ENCODE measurements around the gene BAIAP2L1. TPM values are rescaled to one million over a fixed set of nuclear protein-coding genes. Genes with fewer than 3 reads are reported as not detected.

The BAIAP2L1 gene
- total and polyA plus RNA-seq, 9 of the 15 experiments (the other 6 are each of a cell fraction or from before 2014, with no cell fraction given) = 4.2 to 29.8 (median 15.5) TPM

DNA sequence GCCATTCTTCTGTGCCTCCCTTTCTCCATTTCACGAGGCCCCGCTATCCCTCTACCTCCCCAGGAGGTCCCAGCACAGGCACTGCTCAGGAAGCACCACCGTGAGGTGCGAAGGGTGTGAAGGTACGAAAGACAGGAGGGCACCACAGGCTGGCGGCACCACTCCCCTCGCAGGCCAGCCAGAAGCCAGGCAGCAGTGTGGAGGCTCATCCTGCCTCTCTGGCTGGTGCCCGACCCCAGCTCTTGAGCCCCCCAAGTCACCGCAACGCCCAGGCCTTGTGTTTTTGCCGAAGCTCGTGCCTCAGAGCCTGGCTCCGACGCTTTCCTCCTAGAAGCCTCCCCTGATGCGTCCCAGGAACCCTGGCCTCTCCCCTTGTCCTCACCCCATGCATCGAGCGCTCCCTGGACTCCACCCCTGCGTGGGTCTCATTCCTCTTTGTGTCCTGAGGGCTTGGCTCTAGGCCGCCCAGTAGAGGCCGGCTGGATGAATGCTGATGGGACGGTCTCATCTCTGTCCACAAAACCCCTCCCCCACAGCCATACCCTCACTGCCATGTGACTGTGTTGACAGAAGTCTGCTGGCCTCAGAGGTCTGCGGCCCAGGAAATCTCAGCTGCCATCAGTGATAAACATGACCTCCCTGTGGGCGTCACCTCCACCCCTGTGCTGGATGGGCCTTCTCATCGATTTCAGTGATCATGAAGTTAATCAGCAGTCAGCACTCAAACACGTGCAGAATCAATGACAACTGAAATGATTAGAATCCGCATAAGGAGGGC lies 100.1 kb downstream of the BAIAP2L1 start (continued):
- TF ChIP-seq ZBTB11 (CRISPR knock-in tag; IDR thresholded peaks at IDR 0.05) (no peak), FOXP1 (CRISPR knock-in tag; IDR thresholded peaks at IDR 0.05) (no peak), NEUROD1 (IDR thresholded peaks at IDR 0.05; ENCODE audit: borderline replicate concordance, low read depth, low read length, partially characterized antibody) (no peak), RNF2 (IDR thresholded peaks at IDR 0.05) (peak; percentile 48; the same call in 1 of the 2 replicates), NR2C1 (IDR thresholded peaks at IDR 0.05) (no peak), NR2C1 (tag; IDR thresholded peaks at IDR 0.05) (0 out of 2 replicates have a peak, but pooled peaks have one; percentile 54), FOXK2 (conservative IDR thresholded peaks at IDR 0.05 in 1 of 2, IDR thresholded peaks at IDR 0.05 in 1 of 2; ENCODE audit: low read depth in 2 of 2) (peak; percentile 87 to 90), SLC30A9 (CRISPR knock-in tag; IDR thresholded peaks at IDR 0.05) (no peak), HCFC1 (IDR thresholded peaks at IDR 0.05; ENCODE audit: low read depth, low read length) (no peak), MYC (IDR thresholded peaks at IDR 0.05; ENCODE audit: low read depth, low read length) (peak; percentile 54; the same call in 1 of the 2 replicates), MYC (CRISPR knock-in tag; IDR thresholded peaks at IDR 0.05; ENCODE audit: borderline replicate concordance, low read depth) (no peak), L3MBTL2 (IDR thresholded peaks at IDR 0.05) (peak; percentile 53), NBN (IDR thresholded peaks at IDR 0.05; ENCODE audit: low read depth) (no peak), BMI1 (IDR thresholded peaks at IDR 0.05; ENCODE audit: low read length) (no peak), HDGF (IDR thresholded peaks at IDR 0.05) (no peak), DIDO1 (tag; IDR thresholded peaks at IDR 0.05; ENCODE audit: low read depth) (no peak), TOE1 (IDR thresholded peaks at IDR 0.05; ENCODE audit: borderline replicate concordance) (0 out of 2 replicates have a peak, but pooled peaks have one; percentile 35), TOE1 (CRISPR knock-in tag; IDR thresholded peaks at IDR 0.05; ENCODE audit: borderline replicate concordance, low read depth) (no peak), CXXC5 (CRISPR knock-in tag; IDR thresholded peaks at IDR 0.05) (peak; percentile 40; the same call in 1 of the 2 replicates), PPARD (CRISPR knock-in tag; IDR thresholded peaks at IDR 0.05) (no peak), KLF16 (IDR thresholded peaks at IDR 0.05) (peak; percentile 35; the same call in 1 of the 2 replicates), ATF7 (IDR thresholded peaks at IDR 0.05) (peak; percentile 56)
- TF ChIP-seq, protein P1, sequence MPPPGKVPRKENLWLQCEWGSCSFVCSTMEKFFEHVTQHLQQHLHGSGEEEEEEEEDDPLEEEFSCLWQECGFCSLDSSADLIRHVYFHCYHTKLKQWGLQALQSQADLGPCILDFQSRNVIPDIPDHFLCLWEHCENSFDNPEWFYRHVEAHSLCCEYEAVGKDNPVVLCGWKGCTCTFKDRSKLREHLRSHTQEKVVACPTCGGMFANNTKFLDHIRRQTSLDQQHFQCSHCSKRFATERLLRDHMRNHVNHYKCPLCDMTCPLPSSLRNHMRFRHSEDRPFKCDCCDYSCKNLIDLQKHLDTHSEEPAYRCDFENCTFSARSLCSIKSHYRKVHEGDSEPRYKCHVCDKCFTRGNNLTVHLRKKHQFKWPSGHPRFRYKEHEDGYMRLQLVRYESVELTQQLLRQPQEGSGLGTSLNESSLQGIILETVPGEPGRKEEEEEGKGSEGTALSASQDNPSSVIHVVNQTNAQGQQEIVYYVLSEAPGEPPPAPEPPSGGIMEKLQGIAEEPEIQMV (tag; conservative IDR thresholded peaks at IDR 0.05; ENCODE audit: low read depth) = no peak
- TF ChIP-seq, protein P2, sequence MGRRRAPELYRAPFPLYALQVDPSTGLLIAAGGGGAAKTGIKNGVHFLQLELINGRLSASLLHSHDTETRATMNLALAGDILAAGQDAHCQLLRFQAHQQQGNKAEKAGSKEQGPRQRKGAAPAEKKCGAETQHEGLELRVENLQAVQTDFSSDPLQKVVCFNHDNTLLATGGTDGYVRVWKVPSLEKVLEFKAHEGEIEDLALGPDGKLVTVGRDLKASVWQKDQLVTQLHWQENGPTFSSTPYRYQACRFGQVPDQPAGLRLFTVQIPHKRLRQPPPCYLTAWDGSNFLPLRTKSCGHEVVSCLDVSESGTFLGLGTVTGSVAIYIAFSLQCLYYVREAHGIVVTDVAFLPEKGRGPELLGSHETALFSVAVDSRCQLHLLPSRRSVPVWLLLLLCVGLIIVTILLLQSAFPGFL (CRISPR knock-in tag; IDR thresholded peaks at IDR 0.05) = no peak
